ENCODE results near the gene GINS1. TPM values are rescaled to one million over a fixed set of nuclear protein-coding genes. Genes with fewer than 3 reads are reported as not detected.
"Not testable (repeated sequence)": the region's sequence is repeated elsewhere in the genome, so short reads cannot be mapped to it uniquely, and the experiment has no call there.

The GINS1 gene
- total RNA-seq, 2 donors from 2014 or later, result 0.73 to 1.6 TPM

GRCh38 chr20:25382704-25383370 is 24.6 kb upstream of the GINS1 start:
- peak; percentile 22 for DNase-seq
- intact Hi-C loops (cut with DNase I), result no loop called here
- peak in 1 of 2 donors; percentile 82 for ATAC-seq

GRCh38 chr20:25389401-25389857 is 18.0 kb upstream of the GINS1 start:
- ATAC-seq, result no peak
- no peak for DNase-seq
- intact Hi-C loops (cut with DNase I), result no loop called here

DNA sequence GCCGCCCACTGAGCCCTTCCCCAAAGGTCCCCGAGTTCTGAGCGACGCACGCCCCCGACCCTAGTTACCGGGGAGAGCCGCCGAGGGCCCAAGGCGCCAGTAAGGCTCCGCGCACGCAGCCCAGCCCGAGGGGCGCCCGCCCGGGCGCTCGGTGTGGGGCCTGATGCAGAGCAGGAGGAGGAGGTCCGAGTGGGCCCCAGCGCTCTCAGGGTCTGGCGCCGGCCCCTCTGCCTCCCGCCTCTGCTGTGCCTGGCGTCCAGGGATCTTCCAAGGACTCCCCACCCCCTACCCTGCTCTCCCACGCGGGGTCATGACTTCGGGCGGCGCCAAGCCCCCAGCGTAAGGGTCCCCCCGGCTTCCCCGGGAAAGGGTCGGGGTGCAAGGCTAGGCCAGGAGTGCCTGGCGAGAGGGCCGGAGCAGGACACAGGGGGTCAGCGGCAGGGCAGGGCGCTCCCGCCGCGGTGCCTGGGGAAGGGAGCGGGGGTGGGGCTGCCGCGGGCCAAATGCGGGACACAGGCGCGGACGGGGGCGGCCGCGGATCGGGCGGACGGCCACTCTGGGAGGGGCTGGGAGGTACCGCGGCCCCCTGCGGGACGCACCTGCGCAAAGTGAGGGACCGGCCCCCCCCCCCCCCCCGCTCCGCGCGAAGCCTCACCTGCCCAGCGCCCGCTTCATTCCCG is 17.5 kb upstream of the GINS1 start:
- ATAC-seq, result peak; percentile 34 to 51
- DNase-seq, result peak; percentile 41
- intact Hi-C loops (cut with DNase I), result loop anchor here in 1 of 2 donors (10.0 kb wide), 1 partner anchor 325 kb away; no protein-coding TSS in a partner anchor

DNA sequence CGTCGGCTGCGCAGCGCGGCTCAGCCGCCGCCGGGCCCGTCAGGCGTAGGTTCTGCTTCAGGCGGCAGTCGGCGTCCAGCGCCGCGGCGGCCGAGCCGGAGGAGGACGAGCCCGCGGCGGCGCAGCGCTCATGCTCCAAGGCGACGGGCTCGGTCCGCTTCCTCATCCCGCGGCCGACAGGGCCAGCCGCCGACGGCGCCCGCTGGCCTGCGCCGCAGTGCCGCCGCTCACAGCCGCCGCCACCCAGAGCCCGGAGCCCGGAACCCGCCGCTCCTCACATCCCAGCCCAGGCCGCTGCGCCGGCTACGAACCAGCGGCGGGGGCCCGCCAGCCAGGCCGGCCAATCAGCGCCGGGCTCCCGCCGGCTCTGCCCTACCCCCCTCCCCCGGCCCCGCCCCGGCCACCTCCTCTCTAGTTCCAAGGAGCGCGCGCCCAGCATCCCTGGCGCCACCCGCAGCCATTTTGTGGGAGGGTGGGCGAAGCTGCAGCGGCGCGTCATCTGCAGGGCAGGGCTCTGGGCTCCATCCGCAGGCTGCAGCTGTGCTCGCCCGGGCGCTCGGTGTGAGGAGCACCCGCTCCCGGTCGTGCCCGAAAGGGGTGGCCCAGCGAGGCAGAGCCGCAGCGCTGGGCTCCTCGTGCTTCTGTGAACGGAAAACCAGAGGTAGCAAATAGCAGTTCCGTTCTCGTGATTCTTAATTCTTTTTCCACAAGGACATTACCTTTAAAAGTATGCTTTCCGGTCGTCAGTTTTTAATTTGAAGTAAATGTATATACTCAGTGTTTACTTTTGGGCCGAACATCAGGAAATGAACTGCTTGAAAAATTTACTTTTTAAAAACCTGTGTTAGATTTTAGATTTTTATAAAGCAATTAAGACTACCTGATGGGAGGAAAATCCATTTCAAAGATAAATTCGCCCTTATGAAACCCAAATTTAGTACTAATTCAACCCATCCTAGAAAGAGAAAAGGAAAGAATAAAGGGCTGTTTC is 16.6 kb upstream of the GINS1 start, which contains the start of gene ABHD12:
ABHD12 (minus strand) TSS at position 298 of the 991 bp plus-strand sequence; CDS start at position 166, 132 bp downstream.
- ATAC-seq, result peak; percentile 97 to 99
- intact Hi-C loops (cut with DNase I), result loop anchor here in 1 of 2 donors (10.0 kb wide), 1 partner anchor 326 kb away; no protein-coding TSS in a partner anchor
- DNase-seq, result peak; percentile 97

- no peak for DNase-seq
- intact Hi-C loops (cut with DNase I), result loop anchor here in 1 of 2 donors (10.0 kb wide), 1 partner anchor 329 kb away; no protein-coding TSS in a partner anchor
- no peak for ATAC-seq
Observed at GRCh38 chr20:25394276-25394675, 13.2 kb upstream of the GINS1 start.

- ATAC-seq, result no peak
- intact Hi-C loops (cut with DNase I), result loop anchor here (5.0 to 10.0 kb wide), 2 partner anchors 73 to 330 kb away; no protein-coding TSS in a partner anchor
- no peak for DNase-seq
Observed at GRCh38 chr20:25394996-25395395, 12.5 kb upstream of the GINS1 start.

DNA sequence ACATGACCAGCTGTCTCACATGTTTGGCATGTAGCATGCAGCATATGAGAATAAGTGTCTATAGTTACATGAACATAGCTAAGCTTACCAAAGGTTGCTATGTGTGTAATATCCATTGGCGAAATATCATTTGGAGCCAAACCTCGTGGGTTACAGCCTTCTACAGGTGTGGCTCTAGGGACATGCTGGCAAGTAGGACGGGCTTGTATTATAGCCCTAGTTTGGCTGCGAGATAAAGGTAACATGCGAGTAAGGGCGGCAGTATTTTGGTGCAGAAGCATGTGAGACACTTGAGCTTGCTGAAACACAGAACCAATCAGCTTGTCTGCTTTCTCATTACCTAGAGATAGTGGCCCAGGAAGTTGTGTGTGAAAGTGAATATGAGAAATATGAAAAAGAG is 10.4 kb upstream of the GINS1 start:
- intact Hi-C loops (cut with DNase I), result loop anchor here (5.0 to 10.0 kb wide), 2 partner anchors 75 to 332 kb away; no protein-coding TSS in a partner anchor
- ATAC-seq, result no peak
- DNase-seq, result no peak

GRCh38 chr20:25397821-25398220 is 9.7 kb upstream of the GINS1 start:
- intact Hi-C loops (cut with DNase I), result loop anchor here (2.0 to 10.0 kb wide), 3 partner anchors 76 to 405 kb away; partner anchors contain the start of gene APMAP (in 1 of the 2)
- no peak for ATAC-seq

GRCh38 chr20:25398376-25399036 is 9.0 kb upstream of the GINS1 start:
- intact Hi-C loops (cut with DNase I), result loop anchor here (2.0 to 10.0 kb wide), 3 partner anchors 76 to 406 kb away; partner anchors contain the start of gene APMAP (in 1 of the 2)

More at GRCh38 chr20:25397821-25398220, 9.7 kb upstream of the GINS1 start:
- no peak for DNase-seq

DNA sequence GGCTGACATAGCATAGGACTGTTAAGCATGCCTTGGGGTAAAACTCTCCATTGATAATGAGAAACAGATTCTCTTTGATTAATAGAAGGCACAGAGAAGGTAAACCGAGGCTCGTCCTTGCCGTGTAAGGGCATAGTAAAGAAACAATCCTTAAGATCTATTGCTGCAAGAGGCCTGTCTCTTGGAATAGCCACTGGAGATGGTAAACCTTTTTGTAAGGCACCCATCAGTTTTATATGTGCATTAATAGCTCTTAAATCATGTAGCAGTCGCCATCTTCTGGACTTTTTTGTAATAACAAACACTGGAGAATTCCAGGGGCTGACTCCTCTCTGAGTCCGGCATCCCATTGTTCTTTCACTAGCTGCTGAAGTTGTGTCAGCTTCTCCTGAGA is 8.4 kb upstream of the GINS1 start:
- DNase-seq, result no peak
- peak; percentile 83 to 84 for ATAC-seq
- intact Hi-C loops (cut with DNase I), result loop anchor here (2.0 to 10.0 kb wide), 3 partner anchors 77 to 406 kb away; partner anchors contain the start of gene APMAP (in 1 of the 2)

More at GRCh38 chr20:25398376-25399036, 9.0 kb upstream of the GINS1 start:
- DNase-seq (no peak), ATAC-seq (no peak)

DNA sequence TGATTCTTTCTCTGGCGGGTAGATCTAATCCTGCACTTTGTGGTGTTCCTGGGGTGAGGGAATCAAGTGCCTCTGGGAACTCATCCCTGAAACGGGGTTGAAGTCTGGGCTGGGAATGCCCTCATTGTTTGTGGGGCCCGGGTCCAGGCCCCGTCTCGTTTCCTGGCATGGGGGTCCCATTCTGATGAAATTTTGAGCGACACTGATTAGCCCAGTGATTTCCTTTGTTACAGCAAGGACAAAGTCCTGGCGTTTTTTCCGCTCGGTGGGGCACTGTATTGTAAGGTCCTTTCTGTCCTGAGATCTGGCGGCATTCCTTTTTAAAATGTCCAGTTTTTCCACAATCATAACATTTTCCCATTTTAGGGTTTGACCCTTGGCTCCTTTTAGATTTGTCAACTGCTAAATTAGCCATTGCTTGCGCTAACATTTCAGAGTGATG is 7.2 kb upstream of the GINS1 start:
- intact Hi-C loops (cut with DNase I), result loop anchor here in 1 of 2 donors (10.0 kb wide), 1 partner anchor 226 kb away; no protein-coding TSS in a partner anchor
- ATAC-seq, DNase-seq: not testable (repeated sequence)

DNA sequence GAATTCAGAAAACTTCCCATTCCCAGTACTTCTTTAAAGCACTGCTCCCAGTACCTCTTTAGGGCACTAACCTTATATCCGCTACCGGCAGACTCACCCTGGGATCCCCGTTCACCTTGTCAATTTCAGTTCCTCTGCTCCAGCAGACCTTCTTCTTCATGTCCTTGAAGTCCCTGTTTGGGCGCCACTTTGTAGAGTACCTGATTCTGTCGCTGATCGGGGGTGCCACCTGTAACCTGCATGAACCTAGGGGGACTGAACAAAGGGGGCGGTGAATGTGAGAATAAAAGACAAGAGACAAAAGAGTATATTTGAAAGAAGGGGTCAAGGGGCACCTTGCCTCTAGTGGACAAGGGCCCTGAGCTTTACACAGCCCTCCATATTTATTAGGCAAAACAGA is 4.9 kb upstream of the GINS1 start:
- intact Hi-C loops (cut with DNase I), result loop anchor here in 1 of 2 donors (10.0 kb wide), 1 partner anchor 228 kb away; no protein-coding TSS in a partner anchor
- DNase-seq, result no peak
- no peak for ATAC-seq

- ATAC-seq, result no peak
- DNase-seq, result no peak
- intact Hi-C loops (cut with DNase I), result loop anchor here in 1 of 2 donors (10.0 kb wide), 1 partner anchor 233 kb away; no protein-coding TSS in a partner anchor
Observed at GRCh38 chr20:25408170-25408547, 686 bp downstream of the GINS1 start.

DNA sequence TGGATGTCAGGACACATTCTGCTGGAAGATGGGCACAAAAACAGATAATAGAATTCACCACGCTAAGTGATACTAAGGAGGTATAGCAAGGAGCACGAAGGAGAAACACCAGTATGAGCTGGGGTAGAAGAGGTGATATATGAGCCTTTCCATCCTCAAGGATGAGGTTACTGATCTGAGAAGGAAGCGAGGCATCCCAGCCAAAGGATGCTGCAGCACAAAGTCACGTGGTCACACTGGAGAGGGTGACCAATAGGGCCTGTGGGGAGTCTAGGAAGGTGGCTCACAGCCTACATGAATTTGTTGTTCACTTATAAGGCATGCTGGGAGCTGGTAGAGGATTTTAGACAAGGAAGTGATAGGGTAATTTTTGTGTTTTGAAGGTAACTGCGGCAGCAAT is 1.4 kb downstream of the GINS1 start:
- DNase-seq, result no peak
- intact Hi-C loops (cut with DNase I), result loop anchor here in 1 of 2 donors (10.0 kb wide), 1 partner anchor 234 kb away; no protein-coding TSS in a partner anchor
- no peak for ATAC-seq

GRCh38 chr20:25418776-25419175 is 11.3 kb downstream of the GINS1 start:
- ATAC-seq (no peak), DNase-seq (no peak)
- intact Hi-C loops (cut with DNase I), result no loop called here

DNA sequence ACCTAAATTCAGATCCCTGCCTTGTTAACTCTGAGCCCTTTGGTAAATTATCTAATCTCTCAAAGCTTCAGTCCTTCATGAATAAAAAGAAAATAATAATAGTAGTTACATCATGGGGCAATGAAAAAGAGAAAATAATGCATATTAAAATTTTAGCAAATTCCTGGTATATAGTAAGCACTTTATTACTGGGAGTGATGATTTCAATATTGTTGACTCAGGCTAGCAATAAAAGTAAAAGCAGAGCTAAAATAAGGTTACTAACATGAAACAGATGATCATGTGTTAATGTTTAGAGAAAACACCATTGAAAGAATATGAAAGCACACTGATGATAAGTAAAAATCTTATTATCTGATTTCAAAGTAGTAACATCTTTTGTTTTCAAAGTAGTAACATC is 13.6 kb downstream of the GINS1 start:
- intact Hi-C loops (cut with DNase I), result no loop called here
- DNase-seq, result no peak
- no peak for ATAC-seq

- intact Hi-C loops (cut with DNase I), result no loop called here
- no peak for ATAC-seq
Observed at GRCh38 chr20:25422032-25422431, 14.6 kb downstream of the GINS1 start.

GRCh38 chr20:25424536-25424935 is 17.1 kb downstream of the GINS1 start:
- intact Hi-C loops (cut with DNase I), result no loop called here
- DNase-seq (no peak), ATAC-seq (no peak)

More at GRCh38 chr20:25422032-25422431, 14.6 kb downstream of the GINS1 start:
- no peak for DNase-seq

All from left cardiac atrium (tissue), 4 donors.